Mucosa of descending colon (tissue), 3 donors: ENCODE results near the gene CNTN2. TPM values are rescaled to one million over a fixed set of nuclear protein-coding genes. Genes with fewer than 3 reads are reported as not detected.

Experiments used
- ATAC-seq: fragments of 200-7000 bp; cut with Tn5 transposase; one replicate; pipeline ENCODE4 v1.9.1; 2020; ENCODE audit warnings: mild to moderate bottlenecking, moderate library complexity
- DNase-seq, 3 donors: peaks; one replicate each; pipeline ENCODE4 v3.0.0-alpha.2; 2020
- H3K36me3 ChIP-seq: fragments of 200-600 bp; one replicate; pipeline ENCODE4 v1.8.0; 2021; ENCODE audit warnings: low read depth, mild to moderate bottlenecking
- H3K4me1 ChIP-seq: fragments of 200-600 bp; one replicate; pipeline ENCODE4 v1.8.0; 2021; ENCODE audit warnings: low read depth, mild to moderate bottlenecking
- H3K4me3 ChIP-seq: fragments of 200-600 bp; one replicate; pipeline ENCODE4 v1.8.0; 2021; ENCODE audit warnings: mild to moderate bottlenecking
- H3K9me3 ChIP-seq: fragments of 200-600 bp; one replicate; pipeline ENCODE4 v1.8.0; 2021; ENCODE audit warnings: mild to moderate bottlenecking
- CTCF ChIP-seq: fragments of 200-600 bp; IDR thresholded peaks from one replicate; pipeline ENCODE4 v1.8.0; 2022; ENCODE audit warnings: antibody characterized with exemption, mild to moderate bottlenecking
- intact Hi-C, 2 donors: fragments of 100-400 bp; cut with DNase I in 1 of 2; cut with micrococcal nuclease in 1 of 2; formaldehyde crosslinking; loops; one replicate each; pipeline versions ENCODE4 v1.11.0 to v1.11.1; 2022; cut with DNase I, micrococcal nuclease
- total RNA-seq, 3 donors: library from RNA; stranded (reverse); fragmentation: NEBNext Ultra II Directional in 2 of 3; extraction: Animal tissue kit (Norgen Biotek cat#: 25700) in 2 of 3; gene quantifications; one replicate each; pipeline versions ENCODE4 v1.2.1 to v1.2.4, GENCODE V29; 2021 to 2023
- donor health status: DM: no; HTN: no; CAD: no; lungs with moderate emphysema.
- donor health status: DM: no; HTN: no; CAD: no.
- donor health status: DM: no; HTN: yes; CAD: no.

Gene CNTN2
- total RNA-seq, 3 donors from 2014 or later: 0.43 to 6.8 (median 0.51) TPM

DNA sequence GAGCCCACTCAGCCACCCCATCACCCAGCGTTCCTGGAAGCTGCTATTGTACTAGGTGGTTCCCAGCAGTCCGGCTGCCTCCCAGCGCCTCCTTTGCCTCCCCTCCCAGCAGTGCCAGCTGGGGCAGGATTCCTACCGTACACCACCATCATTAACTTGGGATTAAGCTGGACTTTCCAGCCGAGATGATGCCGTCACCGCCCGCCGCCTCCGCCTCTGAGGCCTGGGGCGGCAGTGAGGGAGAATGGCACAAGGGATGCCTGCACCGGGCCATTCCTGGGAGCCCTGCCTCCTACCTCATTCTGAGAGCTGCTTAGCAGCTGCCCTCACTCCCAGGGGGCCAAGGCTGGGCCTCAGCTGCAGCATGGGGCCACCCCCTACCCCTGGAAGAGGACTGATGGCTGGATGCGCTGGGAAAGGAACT lies 13.2 kb downstream of the CNTN2 start:
- H3K4me3 ChIP-seq: no peak overlapping the region
- H3K36me3 ChIP-seq: no peaks in the 10 kb centered on the region
- intact Hi-C loops: no loop called here
- no peaks in the 10 kb centered on the region for H3K4me1 ChIP-seq
- ATAC-seq (no peak), DNase-seq (no peak)
- no peak for TF ChIP-seq CTCF
- H3K9me3 ChIP-seq: no peaks in the 10 kb centered on the region

GRCh38 chr1:205056956-205057568 lies 14.1 kb downstream of the CNTN2 start:
- Histone ChIP-seq H3K9me3 (no peaks in the 10 kb centered on the region), H3K4me3 (no peak overlapping the region), H3K4me1 (peaks cover 2% of the 10 kb centered on the region), H3K36me3 (no peaks in the 10 kb centered on the region)
- DNase-seq (no peak), ATAC-seq (no peak)
- TF ChIP-seq CTCF: no peak
- intact Hi-C loops: no loop called here

- Histone ChIP-seq H3K4me3 (no peak overlapping the region), H3K36me3 (no peaks in the 10 kb centered on the region), H3K9me3 (no peaks in the 10 kb centered on the region), H3K4me1 (peaks cover 2% of the 10 kb centered on the region)
- ATAC-seq (no peak), DNase-seq (no peak)
- intact Hi-C loops: no loop called here
- no peak for TF ChIP-seq CTCF
These were observed 15.0 kb downstream of the CNTN2 start for GRCh38 chr1:205057808-205058575.

DNA sequence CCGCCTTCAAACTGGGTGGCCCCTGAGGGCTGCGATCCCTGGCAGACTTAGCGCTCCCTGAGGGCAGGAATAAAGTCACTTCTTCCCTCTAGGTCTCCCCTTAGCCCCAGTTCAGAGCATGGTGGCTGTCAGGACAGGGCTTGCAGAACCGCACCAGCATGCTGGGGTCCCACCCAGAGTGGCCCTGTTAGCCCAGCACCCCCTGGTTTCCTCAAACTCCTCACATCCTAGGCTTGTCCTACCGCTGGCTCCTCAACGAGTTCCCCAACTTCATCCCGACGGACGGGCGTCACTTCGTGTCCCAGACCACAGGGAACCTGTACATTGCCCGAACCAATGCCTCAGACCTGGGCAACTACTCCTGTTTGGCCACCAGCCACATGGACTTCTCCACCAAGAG lies 15.8 kb downstream of the CNTN2 start:
- no peak for TF ChIP-seq CTCF
- Histone ChIP-seq H3K9me3 (no peaks in the 10 kb centered on the region), H3K4me1 (peaks cover 2% of the 10 kb centered on the region), H3K36me3 (no peaks in the 10 kb centered on the region), H3K4me3 (no peak overlapping the region)
- ATAC-seq: no peak
- intact Hi-C loops: no loop called here
- no peak for DNase-seq

DNA sequence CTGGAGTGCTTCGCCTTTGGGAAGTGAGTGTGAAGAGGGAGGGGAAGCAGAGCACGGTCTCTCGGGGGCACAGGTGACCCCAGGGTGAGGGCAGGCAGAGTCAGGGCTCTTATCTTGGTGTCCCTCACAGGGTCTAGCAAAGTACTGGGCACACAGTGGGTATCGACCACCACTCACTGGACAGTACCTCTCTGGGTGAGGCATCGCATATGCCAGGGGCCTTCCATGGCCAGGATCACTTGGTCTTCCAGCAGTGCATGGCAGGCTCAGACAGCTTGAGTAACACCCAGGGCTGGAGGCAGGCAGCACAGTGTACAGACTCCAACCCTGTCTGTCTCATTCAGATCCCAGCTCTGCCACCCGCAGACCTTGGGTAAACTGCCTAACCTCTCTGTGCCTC lies 16.6 kb downstream of the CNTN2 start:
- H3K4me1 ChIP-seq: peaks cover 2% of the 10 kb centered on the region
- DNase-seq: no peak
- no peak for ATAC-seq
- intact Hi-C loops: loop anchor here (5.0 kb wide), 1 partner anchor 72 kb away; no protein-coding TSS in a partner anchor
- TF ChIP-seq CTCF: no peak
- H3K36me3 ChIP-seq: no peaks in the 10 kb centered on the region
- no peaks in the 10 kb centered on the region for H3K9me3 ChIP-seq
- H3K4me3 ChIP-seq: no peak overlapping the region
